Nephron (organoid): ENCODE results near the gene SLC18A2.

Source experiments
- H3K27ac Mint-ChIP-seq, 3 experiments: 2 replicates each; pipeline ENCODE4 v1.8.0; 2020; ENCODE audit warnings: mixed read lengths in 3 of 3, mild to moderate bottlenecking in 2 of 3, moderate library complexity in 1 of 3
- H3K27me3 Mint-ChIP-seq: 2 replicates; pipeline ENCODE4 v1.8.0; 2021; ENCODE audit warnings: low read depth, mild to moderate bottlenecking, moderate library complexity, mixed read lengths
- H3K36me3 Mint-ChIP-seq: 2 replicates; pipeline ENCODE4 v1.8.0; 2020; ENCODE audit warnings: low read depth, mixed read lengths
- H3K4me1 Mint-ChIP-seq: 2 replicates; pipeline ENCODE4 v1.8.0; 2020; ENCODE audit warnings: mixed read lengths
- H3K4me3 Mint-ChIP-seq, 3 experiments: 2 replicates each; pipeline ENCODE4 v1.8.0; 2020; ENCODE audit warnings: mild to moderate bottlenecking in 3 of 3, mixed read lengths in 3 of 3, moderate library complexity in 2 of 3
- H3K9me3 Mint-ChIP-seq: 2 replicates; pipeline ENCODE4 v1.8.0; 2020; ENCODE audit warnings: mixed read lengths
- TF ChIP-seq, protein P1 (sequence below), 3 experiments: fragments of 200-600 bp; sonication (generic); IDR thresholded peaks; one replicate each; pipeline ENCODE4 v1.5.0; 2021; ENCODE audit warnings: antibody characterized with exemption in 3 of 3; ENCODE audit not compliant: unreplicated experiment in 3 of 3

SLC18A2 gene

DNA sequence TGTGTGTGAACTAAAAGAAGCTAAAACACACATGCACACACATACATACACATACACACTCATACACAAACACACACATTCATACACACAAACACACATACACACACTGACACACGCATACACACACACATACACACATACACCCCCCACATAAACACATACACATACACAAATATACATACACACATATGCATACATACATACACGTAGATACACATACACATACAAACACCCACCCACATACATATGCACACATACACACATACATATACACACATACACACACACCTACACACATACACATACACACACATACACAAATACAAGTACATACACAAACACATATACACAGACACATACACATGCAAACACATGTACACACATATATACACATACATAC, 28.0 kb downstream of the SLC18A2 start:
- no peaks in the 10 kb centered on the region for H3K4me1 Mint-ChIP-seq
- H3K27me3 Mint-ChIP-seq: no peaks in the 10 kb centered on the region
- no peak overlapping the region for H3K27ac Mint-ChIP-seq
- TF ChIP-seq, protein P1, sequence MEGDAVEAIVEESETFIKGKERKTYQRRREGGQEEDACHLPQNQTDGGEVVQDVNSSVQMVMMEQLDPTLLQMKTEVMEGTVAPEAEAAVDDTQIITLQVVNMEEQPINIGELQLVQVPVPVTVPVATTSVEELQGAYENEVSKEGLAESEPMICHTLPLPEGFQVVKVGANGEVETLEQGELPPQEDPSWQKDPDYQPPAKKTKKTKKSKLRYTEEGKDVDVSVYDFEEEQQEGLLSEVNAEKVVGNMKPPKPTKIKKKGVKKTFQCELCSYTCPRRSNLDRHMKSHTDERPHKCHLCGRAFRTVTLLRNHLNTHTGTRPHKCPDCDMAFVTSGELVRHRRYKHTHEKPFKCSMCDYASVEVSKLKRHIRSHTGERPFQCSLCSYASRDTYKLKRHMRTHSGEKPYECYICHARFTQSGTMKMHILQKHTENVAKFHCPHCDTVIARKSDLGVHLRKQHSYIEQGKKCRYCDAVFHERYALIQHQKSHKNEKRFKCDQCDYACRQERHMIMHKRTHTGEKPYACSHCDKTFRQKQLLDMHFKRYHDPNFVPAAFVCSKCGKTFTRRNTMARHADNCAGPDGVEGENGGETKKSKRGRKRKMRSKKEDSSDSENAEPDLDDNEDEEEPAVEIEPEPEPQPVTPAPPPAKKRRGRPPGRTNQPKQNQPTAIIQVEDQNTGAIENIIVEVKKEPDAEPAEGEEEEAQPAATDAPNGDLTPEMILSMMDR (IDR thresholded peaks at IDR 0.05; ENCODE audit: unreplicated experiment in 3 of 3): no peak
- no peaks in the 10 kb centered on the region for H3K9me3 Mint-ChIP-seq
- H3K36me3 Mint-ChIP-seq: no peaks in the 10 kb centered on the region
- H3K4me3 Mint-ChIP-seq: no peak overlapping the region

DNA sequence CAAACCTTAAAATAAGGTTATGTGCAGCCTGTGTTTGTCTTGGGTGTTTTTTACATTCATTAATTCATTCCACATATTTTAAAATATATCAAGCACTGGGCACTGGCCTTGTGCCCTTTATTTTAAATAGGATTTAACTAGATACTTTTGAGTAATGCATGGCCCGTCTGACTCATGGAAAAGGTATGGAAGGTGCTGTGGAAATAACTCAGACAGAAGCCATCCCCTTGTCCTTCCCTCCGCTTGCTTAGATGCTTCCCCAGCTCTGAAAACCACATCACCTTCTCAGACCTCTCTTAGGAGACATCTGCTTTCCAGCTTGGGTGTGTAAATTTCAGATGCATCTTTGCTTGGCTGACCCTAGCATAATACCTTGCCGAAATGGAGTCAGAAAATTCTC, 30.5 kb downstream of the SLC18A2 start:
- Mint-ChIP-seq H3K4me3 (no peak overlapping the region), H3K36me3 (no peaks in the 10 kb centered on the region), H3K9me3 (no peaks in the 10 kb centered on the region), H3K4me1 (no peaks in the 10 kb centered on the region), H3K27me3 (no peaks in the 10 kb centered on the region), H3K27ac (no peak overlapping the region)
- TF ChIP-seq, protein P1 (IDR thresholded peaks at IDR 0.05; ENCODE audit: unreplicated experiment in 3 of 3): no peak

DNA sequence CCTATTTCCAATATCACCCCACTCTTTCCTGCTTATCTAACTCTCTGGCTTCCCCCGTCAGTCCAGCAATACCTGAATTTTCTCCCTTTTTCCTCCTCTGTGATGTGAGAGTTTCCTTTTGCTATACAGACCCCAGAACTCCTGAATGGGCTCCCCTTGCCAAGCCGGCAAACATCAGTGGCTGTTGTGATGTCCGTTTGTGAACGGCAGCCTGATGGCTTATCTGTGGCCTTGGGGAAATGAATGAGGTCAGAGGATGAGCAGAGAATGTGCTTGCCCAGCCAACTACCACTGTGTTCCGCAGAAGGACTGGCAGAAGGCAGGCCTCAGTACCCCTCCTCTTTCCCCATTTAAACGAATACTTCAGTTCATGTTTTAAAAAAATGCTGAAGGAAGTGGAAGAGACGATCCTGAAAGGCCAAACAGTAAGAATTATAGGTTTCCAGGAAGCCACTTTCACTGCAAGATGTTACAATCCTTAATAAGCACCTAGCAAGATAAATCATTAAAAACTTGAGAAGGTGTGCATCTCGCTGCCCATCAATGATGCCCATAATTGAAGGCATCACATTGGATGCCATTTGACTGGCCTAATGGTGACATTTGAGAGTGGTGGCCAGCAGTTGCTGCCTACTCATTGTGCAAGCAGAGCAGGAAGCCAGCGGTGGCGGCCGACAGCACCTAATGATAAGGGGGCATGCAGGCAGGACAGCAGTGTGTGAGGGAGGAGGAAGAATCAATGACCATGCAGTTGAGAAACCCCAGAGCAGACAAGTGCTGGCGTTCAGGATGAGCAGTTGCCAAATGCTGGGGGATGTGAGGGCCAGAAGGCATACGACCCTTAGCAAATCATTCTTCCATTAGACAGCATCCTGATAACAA, 31.5 kb downstream of the SLC18A2 start:
- no peaks in the 10 kb centered on the region for H3K9me3 Mint-ChIP-seq
- no peak overlapping the region for H3K27ac Mint-ChIP-seq
- no peak overlapping the region for H3K4me3 Mint-ChIP-seq

DNA sequence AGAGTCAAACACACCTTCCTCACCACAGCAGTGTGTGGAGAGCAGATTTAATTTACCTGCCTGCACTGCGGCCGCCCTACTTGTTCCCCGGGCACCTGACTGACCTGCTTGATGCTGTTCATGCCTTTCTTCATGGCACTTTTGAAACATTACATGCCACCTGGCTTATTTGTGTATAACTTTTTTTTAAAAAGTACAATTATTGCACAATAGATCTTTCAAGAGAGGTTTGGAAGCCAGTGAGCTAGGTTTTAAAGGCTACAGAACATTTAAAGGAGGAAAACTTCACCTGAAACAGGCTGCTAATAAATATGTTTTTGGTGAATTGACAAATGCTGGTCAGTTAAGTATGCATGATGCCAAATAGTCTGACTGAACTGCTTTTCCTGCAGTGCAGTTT, 33.1 kb downstream of the SLC18A2 start:
- Mint-ChIP-seq H3K27me3 (no peaks in the 10 kb centered on the region), H3K4me3 (no peak overlapping the region), H3K4me1 (no peaks in the 10 kb centered on the region), H3K9me3 (no peaks in the 10 kb centered on the region), H3K27ac (no peak overlapping the region), H3K36me3 (no peaks in the 10 kb centered on the region)
- TF ChIP-seq, protein P1 (IDR thresholded peaks at IDR 0.05; ENCODE audit: unreplicated experiment in 3 of 3): no peak

More for the DNA sequence above, 31.5 kb downstream of the SLC18A2 start:
- Mint-ChIP-seq H3K27me3 (no peaks in the 10 kb centered on the region), H3K4me1 (no peaks in the 10 kb centered on the region), H3K36me3 (no peaks in the 10 kb centered on the region)
- TF ChIP-seq, protein P1 (IDR thresholded peaks at IDR 0.05; ENCODE audit: unreplicated experiment in 3 of 3): no peak

DNA sequence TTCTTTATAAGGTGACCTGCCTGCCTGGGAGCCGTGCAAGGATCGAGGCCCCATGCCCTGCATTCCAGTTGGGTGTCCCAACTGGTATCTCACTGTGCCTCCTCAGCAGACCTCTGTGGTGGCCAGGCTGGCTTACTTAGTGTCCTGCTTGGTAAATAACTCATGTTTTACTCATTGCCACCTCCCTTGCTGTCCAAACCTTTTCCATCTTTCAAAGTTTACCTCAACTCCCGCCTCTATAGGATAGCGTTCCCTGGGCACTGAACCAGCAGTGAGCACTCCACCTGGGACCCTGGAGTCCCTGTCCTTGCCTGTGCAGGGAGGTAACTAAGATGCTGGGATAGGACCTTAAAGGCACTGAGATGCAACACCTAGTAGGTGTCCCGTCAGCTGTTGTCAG, 33.6 kb downstream of the SLC18A2 start:
- H3K27me3 Mint-ChIP-seq: no peaks in the 10 kb centered on the region
- no peaks in the 10 kb centered on the region for H3K9me3 Mint-ChIP-seq
- no peaks in the 10 kb centered on the region for H3K36me3 Mint-ChIP-seq
- H3K4me3 Mint-ChIP-seq: no peak overlapping the region
- TF ChIP-seq, protein P1 (IDR thresholded peaks at IDR 0.05; ENCODE audit: unreplicated experiment in 3 of 3): no peak
- H3K4me1 Mint-ChIP-seq: no peaks in the 10 kb centered on the region
- no peak overlapping the region for H3K27ac Mint-ChIP-seq

DNA sequence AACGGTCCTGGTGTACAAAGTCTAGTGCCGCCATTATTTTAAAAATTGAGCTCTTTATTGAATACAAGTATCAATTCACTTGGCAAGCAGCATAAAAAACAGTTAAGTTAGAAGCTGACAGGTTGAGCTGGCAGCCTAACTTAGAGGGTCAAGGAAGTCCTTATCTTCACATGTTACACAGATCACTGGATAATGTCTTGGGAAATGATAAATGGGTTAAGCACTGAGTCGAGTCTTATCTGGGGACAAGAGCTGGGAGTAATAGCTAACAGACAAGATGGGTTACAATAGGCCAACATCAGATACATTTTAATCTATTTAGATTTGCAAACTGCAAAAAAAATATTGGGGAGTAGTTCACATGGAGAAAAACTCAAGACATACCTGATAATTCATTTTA, 34.2 kb downstream of the SLC18A2 start:
- no peaks in the 10 kb centered on the region for H3K27me3 Mint-ChIP-seq
- TF ChIP-seq, protein P1 (IDR thresholded peaks at IDR 0.05; ENCODE audit: unreplicated experiment in 3 of 3): no peak
- H3K4me1 Mint-ChIP-seq: no peaks in the 10 kb centered on the region
- H3K36me3 Mint-ChIP-seq: no peaks in the 10 kb centered on the region
- H3K4me3 Mint-ChIP-seq: no peak overlapping the region
- H3K27ac Mint-ChIP-seq: no peak overlapping the region
- no peaks in the 10 kb centered on the region for H3K9me3 Mint-ChIP-seq
